GM21717 (cell line): ENCODE data around the gene PSMB9.
A peak's percentile ranks its signal among the peaks of the same experiment; 100 is the strongest.
"Not testable (repeated sequence)": the region's sequence is repeated elsewhere in the genome, so short reads cannot be mapped to it uniquely, and the experiment has no call there.

Experiments
- ATAC-seq: cut with Tn5 transposase; IDR thresholded peaks from one replicate; pipeline ENCODE4 v1.9.1; 2021; ENCODE audit warnings: mild to moderate bottlenecking, moderate library complexity; ENCODE audit not compliant: unreplicated experiment

The PSMB9 gene

DNA sequence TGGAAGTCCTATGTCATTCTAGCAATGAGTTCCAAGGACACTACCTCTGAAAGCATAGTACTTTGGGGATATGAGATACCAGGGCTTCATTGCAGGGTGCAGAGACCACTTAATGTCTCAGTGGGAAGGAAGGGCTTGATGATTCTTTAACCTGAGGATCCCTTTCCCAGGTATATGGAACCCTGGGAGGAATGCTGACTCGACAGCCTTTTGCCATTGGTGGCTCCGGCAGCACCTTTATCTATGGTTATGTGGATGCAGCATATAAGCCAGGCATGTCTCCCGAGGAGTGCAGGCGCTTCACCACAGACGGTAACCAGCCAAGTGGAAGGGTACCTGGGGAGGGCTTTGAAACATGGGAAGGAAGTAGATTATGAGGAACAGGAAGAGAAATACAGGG, 4.2 kb downstream of the PSMB9 start:
- no peak for ATAC-seq

DNA sequence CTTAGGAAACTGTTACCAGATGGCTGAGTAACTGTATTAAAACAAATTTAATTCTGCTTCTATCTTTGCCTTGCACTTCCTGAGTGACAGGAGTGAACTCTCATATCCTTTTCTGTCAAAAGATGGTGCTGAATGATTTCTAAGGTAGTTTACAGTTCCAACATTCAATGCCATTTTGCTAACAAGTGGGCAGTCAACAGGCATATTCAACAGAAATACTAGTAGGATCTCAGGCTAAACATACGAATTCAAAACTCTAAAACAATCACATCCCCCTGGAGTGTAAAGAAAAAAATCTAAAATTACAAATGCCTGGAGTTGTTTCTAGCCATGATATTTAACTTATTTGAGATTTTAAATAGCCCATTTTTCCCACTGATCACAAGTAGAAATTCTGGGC, 6.7 kb downstream of the PSMB9 start:
- no peak for ATAC-seq

DNA sequence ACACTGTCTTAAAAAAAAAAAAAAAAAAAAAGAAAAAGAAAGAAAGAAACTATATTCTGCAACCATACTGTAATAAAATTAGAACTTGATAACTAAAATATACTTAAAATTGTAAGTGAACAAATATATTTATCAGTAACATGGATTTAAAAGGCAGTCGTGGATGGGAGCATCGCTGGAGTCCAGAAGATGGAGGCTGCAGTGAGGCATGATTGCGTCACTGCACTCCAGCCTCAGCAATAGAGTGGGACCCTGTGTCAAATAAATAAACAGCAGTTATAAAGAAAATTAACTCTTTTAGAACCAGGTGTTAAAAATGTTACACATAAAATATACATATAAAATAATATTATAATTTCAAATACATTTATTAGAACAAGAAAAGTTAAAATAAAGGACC, 8.7 kb downstream of the PSMB9 start:
- no peak for ATAC-seq

DNA sequence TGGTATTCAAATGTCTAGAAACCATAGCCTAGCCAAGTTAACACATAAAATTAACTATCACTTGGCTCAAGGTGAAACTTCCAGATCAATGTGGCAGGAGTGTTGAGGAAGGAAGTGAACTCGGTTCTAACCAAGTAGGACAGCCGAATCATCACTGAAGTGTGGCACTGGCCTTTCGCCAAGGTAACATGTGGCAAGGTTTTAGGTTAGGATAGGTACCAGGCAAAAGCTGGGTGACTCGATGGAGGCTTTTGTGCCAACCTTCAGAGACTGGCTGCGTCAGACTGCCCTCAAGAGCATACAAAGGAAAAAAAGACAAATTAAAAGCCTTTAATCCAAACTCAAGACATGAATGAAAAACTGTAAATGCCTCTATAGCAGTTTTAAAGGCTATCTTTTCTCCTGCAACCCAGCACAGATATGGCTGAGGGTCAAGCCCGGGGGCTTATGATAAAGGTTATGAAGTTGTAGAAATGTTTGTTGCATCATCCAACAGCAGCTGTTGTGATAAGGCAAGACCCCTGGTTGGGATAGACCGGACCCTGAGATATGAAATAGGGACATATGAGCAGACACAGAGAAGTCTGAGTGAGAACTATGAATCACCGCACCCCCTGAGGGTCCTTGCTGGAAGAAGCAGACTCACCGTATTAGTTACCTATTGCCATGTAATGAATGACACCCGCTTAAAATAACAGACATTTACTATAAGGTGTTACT, 11.9 kb downstream of the PSMB9 start:
- ATAC-seq: no peak

DNA sequence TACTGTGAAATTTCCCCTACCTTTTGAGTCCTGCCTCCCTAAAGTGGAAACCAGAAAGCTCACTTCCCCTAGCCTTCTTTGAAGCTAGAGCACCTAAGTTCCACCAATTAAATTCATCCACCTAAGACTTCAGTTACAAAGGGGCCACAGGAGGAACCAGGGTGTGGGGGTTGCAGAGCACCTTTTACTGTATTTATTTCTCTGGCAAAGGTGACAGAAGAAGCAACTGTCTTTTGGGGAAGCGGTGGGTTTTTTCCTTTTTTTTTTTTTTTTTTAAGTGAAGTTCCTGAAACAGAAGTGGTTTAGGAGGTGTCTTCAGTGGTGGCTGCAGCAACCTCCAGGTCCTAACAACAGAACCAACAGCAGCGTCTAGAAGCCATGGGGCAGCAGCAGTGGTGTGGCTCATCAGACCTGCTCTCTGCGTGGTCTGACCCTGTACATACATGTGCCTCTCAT, 13.1 kb downstream of the PSMB9 start:
- ATAC-seq: no peak

DNA sequence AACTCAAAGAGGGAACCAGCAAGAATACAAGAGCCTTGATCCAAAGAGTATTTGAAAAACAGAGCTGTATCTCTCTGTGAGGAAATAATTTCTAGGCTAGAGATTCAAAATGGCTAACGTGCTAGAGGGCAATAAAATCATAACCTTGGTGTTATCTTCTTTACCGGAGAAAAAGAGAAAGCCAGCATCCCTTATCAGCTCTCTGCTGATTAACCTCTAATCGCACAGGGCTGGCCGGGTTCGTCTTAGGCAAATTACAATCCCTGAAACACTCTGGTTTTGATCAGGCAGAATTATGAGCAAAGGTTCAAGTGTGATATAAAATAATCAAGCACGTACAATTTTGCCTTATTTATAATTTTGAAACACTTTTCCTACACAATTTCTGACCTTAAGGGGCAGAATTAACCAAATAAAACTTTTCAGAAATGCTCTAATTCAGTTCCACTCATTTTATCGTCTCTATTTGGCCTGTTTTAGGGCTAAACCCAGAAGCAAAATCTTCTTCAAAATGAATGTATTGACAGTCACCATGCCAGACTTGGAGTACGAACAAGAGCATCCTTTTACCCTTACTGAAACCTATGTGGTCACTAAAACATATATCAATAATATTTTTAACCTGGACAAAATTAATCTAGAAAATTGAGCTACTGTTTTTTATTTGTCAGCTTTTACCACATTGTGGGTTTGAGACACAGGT, 13.7 kb downstream of the PSMB9 start:
- no peak for ATAC-seq

DNA sequence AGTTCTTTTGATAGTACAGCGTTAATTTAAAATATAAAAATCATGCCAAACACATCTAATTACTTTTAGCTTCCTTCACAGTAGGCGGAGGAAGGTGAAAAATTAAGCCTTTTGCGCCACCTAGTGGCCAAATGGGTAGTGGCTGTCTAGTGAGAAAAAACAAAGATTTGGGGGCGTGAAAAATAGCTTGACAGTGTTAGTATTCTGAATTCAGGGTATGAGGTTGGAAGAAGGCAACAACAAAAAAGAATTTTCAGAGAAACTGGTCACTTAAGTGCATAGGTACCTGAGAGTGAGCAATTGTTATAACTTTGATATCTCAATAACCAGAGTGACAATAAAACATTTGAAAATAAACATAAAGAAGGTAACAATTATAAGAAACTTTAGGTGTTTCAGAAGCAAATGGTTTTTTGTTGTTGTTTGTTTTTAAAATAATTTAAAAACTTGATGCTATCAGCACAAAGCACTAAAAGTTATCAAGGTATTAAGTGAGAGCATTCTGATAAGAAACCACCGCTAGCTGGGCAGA, 14.3 kb downstream of the PSMB9 start:
- ATAC-seq: no peak

DNA sequence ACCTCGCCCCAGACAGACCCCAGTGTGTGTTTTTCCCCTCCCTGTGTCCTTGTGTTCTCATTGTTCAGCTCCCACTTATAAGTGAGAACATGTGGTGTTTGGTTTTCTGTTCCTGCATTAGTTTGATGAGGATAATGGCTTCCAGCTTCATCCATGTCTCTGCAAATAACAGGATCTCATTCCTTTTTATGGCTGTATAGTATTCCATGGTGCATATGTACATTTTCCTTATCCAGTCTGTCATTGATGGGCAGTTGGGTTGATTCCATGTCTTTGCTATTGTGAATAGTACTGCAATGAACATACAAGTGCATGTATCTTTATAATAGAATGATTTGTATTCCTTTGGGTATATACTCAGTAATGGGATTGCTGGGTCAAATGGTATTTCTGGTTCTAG, 20.0 kb downstream of the PSMB9 start:
- not testable (repeated sequence) for ATAC-seq

DNA sequence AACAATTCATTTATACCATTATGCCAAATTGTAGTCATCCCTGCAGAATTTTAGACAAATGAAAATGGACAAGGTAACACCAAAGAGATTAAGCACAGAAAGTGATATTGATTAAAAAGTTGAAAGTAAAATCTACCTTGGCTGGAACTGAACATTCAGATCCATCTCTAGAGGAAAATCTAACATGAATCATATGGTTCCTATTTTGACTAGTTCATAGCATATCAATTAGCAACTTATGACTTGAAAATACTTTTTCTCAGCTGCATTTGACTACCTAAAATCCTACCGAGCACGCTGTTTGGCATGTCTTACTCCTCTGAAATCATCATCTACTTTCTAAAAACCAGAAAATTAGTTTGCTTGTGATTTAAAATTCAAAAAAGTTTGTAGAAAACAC, 22.6 kb downstream of the PSMB9 start:
- ATAC-seq: no peak

DNA sequence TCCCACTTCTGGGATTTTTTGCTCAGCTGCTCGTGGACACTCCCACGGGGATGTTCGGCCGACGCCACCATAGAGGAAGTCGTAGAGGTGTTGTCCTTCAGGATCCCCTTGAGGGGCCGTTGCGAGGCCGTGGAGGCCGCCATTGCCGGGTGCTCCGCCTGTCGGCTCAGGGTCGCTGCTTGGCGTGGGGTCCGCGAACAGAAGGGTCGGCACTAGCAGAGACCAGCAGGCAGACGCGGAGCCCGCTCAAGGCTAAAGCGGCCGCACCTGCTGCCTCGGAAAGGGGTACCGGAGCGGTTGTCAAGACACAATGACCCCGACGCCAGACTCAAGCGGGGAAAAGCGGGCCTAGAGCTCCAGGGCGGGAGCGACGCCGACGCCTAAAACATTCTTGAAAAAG, 25.7 kb downstream of the PSMB9 start:
- no peak for ATAC-seq

DNA sequence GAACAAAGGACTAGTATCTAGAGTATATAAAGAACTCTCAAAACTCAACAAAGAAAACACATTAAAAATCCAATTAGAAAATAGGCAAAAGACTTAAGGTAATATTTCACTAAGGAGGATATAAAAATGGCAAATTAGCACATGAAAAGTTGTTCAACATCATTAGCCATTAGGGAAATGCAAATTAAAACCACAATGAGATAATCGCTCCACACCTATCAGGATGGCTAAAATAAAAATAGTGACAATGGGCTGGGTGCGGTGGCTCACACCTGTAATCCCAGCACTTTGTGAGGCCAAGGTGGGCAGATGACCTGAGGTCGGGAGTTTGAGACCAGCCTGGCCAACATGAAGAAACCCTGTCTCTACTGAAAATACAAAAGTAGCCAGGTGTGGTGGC, 27.0 kb downstream of the PSMB9 start:
- not testable (repeated sequence) for ATAC-seq

DNA sequence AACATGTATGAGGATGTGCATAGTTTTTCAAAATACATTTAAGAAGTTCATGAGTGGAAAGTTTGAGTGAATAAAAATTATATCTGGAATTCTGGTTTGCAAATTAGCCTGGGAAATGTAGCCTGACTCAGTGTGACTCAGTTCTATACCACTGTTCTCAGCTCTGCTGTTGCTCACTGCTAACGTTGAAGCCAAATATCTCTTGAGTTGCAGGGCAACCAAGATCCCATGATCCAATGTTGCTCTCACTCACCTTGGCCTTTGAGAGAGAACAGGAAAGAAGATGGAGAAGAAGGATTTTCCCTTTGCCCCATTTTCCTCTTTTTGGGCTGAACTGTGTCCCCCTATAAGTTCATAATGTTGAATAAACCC, 28.9 kb downstream of the PSMB9 start:
- ATAC-seq: no peak

DNA sequence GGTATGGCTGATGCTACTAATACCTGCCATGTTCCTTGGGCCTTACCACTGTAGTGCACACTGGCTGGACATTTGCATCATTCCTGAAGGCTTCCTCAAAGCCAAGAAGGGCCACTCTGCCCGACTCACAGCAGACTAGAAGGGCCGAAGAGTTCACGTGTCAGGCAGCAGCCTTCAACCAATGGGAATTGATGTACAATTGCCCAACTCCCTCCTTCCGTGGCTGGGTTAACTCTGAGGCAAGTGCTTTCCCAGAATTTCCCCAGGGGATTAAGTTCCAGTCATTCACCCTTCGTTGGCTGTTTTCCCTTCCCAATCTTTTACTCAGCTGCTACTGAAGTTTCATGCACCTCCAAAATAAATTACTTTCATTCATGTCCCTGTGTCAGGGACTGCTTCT, 29.8 kb downstream of the PSMB9 start:
- ATAC-seq: no peak

DNA sequence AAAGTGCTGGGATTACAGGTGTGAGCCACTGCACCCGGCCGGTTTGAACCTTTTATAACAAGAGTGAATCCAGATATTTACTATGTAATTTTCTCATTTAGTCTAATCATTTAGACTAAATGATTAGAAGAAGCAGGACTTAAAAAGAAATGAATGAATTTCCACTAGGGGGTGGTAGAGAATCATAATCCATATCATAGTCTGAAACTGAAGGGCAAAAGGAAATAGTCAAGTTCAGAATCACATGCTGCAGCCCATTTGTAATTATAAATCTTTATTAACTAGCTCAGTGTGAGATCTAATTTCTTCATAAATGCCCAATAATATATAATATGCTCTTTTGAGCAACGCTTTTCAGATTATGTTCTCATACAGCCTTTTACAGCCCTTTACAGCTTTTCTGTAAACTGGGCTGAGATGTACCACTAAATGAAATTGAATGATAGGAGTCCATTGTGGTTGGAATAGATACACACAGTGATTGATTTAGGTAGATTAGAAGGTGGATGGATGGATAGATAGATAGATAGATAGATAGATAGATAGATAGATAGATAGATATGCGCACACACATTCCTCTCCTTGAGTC, 31.8 kb downstream of the PSMB9 start:
- no peak for ATAC-seq

DNA sequence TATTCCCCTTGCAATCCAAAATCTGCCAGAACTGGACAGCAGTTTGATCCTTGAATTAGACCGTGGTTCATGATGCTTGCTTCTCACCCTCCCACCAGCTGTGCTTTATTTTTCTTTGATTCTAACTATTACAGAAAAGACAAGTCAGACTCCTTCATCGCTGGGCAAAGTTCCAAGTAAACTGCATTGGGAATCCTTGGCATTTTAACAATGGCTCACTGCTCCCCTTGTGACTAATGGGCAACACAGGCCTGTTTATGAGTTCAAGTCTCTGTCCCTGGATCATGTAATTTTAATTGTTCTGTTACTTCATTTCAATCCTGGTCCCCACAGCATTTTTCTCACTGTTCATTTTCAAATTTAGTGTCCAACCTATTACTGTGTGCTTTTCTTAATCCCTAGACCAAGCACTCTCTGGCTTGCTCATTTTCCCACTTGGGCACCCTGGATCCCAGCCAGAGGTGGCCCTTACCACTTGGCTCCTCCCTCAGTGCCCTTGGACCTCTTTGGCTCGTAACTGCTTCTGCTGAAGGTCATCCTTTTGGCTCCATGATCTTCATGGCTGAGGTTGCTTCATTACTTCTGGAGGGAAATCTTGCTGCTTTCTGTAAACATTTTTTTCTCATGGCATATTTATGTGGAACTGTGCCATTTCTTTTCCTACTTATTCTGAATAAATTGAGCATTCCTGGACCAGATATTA, 32.8 kb downstream of the PSMB9 start:
- ATAC-seq: no peak

DNA sequence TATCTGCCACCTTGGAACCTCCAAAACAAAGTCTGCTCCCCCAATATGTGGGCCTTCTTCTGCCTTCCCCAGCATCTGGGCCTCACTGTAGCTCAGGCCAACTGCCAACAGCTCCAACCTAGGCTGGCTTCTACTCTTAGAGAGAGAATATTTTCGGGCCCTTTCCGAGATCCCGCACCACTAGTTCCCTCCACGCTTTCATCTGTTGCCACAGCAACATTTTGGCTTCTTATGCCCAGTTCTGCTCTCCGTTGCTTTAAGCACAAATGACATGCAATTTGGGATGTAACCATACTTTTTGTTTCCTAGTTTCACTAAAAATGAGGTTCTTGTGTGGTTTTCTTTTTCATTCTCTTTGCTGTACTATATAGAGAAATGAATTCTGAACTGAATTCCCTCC, 33.6 kb downstream of the PSMB9 start:
- no peak for ATAC-seq

DNA sequence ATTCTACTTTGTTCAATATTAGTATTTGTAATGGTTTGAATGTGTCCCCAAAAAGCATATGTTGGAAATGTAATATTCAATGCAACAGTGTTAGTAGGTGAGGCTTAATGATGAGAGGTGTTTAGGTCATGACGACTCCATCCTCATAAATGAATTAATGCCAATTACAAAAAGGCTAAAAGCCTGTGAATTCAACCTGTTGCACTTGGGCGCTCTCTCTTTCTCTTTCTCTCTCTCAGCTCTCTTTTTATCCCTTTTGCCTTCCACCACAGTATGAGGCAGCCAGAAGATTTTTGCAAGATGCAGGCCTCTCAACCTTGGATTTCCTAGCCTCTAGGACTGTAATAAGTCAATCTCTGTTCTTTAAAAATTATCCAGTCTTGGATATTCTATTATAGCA, 34.6 kb downstream of the PSMB9 start:
- no peak for ATAC-seq

DNA sequence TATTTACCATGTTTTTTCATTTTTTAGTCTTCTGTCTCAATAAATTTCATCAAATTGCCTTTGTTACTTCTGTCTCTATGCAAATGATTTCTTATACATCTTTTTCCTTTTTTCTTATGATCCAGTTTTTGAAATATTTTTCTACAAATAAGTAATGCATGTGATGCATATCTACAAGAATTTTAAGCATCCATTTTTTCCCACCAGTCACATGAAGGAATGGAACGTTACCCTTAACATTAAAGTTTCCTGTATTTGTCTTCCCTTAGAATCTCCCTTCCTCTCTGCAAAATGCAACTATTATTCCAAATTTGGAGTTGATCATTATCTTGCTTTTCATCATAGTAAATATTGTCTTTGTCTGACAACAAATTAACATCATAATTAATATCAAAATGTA, 35.5 kb downstream of the PSMB9 start:
- ATAC-seq: no peak

DNA sequence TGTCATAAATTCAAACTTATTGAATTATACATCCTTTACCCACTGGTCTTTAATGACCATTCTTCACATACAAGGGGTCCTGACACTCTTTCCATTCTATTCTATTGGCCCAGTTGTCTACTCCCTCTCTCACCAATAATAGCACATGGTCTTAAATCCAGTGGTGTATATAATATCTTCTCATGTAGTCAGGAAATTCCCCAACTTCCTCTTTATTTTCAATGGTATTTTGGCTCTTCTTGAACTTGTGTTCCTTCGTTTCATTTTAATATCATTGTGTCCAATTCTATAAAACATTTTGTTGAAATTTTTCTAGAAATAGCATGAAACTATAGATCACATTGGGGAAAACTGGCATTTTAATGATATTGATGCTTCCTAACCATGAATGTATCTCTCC, 36.8 kb downstream of the PSMB9 start:
- no peak for ATAC-seq

DNA sequence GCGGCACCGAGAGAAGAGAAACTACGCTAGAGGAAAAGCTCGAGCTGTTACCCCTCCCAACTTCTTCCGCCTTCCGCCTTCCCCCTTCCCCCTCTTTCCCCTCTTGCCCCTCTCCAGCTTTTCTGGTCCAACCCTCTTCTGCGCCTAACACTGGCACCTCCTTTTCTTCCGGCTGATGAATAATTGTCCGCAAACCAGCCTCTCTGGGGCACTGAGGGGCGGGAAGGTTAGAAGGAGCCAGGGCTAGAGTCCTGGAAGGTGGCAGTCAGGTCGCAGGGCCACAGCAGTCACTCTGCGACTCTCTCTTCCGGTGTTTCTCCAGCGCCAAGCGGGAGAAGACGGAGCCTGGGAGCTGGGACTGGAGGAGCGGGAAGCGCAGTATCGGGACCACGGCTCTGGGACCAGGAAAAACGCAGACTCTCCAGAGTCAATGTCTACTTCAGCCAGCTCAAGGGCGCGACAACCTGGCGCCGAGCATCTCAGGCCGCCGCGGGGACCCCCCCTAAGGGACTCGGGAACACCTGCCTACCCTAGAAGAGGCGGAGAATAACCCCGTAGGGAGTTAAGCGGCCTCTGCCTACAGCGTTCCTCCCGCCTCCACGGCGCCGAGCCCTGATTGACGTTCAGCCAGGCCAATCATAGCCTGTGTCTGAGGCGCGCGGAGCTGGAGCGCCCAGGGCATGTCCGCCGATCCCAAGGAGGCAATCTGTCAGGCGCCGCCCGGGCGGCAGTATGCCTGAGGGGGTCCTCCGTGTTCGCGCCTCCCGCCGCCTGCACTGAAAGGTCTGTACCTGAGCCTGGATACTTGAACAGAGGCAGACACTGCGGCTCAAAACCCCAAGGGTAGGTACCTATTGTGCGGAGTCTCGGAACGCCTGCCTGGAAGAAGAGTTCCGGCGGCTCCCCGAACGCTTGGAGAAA, 40.4 kb downstream of the PSMB9 start:
- ATAC-seq: peak; percentile 95

DNA sequence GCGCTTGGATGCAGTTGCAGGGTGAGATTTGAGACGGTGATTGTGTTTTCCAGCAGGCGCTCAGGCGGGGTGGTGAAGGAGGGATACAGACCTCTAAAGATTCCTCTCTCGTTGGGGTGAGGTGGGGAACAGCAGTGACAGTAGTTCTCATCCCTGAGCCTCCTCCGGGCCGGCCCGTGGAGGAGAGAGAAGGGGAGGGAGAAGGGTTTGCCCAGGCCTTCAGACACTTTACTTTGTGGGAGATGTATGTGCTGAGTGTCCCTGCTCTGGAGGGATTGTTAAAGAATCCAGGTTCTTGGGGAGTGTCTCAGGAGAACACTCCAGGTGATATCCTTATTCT, 41.0 kb downstream of the PSMB9 start:
- ATAC-seq: no peak
